ENCODE results near the gene ZNF618. TPM values are rescaled to one million over a fixed set of nuclear protein-coding genes. Genes with fewer than 3 reads are reported as not detected.

The ZNF618 gene
- total and polyA plus RNA-seq, 2 donors, result 3.0 to 7.8 TPM

DNA sequence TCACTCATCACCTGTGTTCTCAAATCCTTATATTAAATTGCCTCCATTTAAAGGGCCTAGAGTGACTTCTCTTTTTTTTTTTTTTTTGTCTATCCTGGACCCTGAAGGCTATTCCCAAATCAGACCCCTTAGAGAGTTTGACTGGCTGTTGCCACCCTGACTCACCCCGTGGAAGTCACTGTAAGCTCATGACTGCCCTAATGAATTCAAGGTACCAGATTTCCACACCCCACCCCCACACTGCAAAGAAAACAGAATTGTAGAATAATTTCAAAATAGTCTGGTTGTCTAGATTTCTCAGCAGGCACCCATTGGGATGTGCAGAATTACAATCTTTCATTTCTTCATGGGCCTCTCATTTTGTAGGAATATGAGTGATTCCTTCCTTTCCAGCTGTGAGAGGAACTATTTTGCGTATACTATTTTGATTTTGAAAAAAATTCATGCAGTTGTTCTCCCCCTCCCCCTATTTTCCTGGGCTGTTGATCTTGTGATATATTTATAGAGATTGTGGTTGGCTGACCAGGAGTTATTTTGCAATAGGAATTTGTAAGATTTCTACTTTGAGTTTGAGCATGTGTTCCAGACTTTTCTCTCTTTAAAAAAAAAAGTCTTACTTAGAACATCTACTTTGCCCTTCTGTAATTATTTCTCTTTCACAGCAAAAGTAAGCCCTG is 79.1 kb downstream of the ZNF618 start:
- H3K4me1 ChIP-seq (ENCODE audit: insufficient read depth), result no peaks in the 10 kb centered on the region
- no peak overlapping the region for H3K4me3 ChIP-seq (ENCODE audit: low read depth, low read length)
- no peak for DNase-seq (ENCODE audit: extremely low spot score)
- H3K36me3 ChIP-seq (ENCODE audit: insufficient read depth), result no peaks in the 10 kb centered on the region
- WGBS, result 61% methylated on average over 2 of the region's 2 CpGs
- no peak overlapping the region for H3K27ac ChIP-seq (ENCODE audit: low read depth)

DNA sequence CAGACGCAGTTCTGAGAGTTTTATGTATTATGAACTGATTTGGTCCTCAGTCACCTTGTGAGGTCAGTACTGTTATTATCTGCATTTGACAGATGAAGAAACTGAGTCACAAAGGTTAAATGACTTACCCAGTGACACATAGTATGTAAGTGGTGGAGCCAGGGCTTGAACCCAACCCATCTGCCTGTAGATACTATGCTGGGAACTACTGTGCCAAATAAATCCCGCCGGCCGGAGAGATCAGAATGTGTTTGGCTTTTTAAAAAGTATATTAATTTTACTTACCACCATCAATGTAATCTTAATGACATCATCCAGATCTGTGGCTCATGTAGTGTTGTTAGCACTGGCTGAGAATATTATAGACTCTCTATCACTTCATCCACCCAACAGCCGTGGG is 80.8 kb downstream of the ZNF618 start:
- Histone ChIP-seq H3K36me3 (ENCODE audit: insufficient read depth) (no peaks in the 10 kb centered on the region), H3K4me3 (ENCODE audit: low read depth, low read length) (no peak overlapping the region), H3K4me1 (ENCODE audit: insufficient read depth) (no peaks in the 10 kb centered on the region), H3K27ac (ENCODE audit: low read depth) (no peak overlapping the region)
- WGBS, result 74% methylated on average over 5 of the region's 5 CpGs
- no peak for DNase-seq (ENCODE audit: extremely low spot score)

DNA sequence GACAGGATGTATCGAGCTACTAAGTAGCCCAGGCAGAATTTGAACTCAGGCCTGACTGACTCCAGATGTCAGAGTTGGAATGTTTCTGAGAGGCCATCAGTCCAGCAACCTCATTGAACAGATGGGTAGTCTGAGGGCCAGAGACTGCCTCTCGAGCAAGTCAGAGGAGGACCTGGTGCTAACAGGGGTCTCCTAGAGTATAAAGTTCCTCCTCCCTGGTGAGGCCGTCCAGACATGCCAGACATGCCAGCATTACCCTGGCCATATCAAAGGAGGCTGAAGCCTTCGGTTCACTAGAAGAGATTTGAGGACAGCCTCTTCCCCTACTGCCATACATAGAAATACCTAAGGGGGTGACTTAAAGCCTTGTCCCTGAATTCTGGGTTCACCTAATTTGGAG is 81.2 kb downstream of the ZNF618 start:
- H3K36me3 ChIP-seq (ENCODE audit: insufficient read depth), result no peaks in the 10 kb centered on the region
- H3K4me1 ChIP-seq (ENCODE audit: insufficient read depth), result no peaks in the 10 kb centered on the region
- WGBS, result 56% methylated on average over 4 of the region's 4 CpGs
- no peak overlapping the region for H3K27ac ChIP-seq (ENCODE audit: low read depth)
- no peak for DNase-seq (ENCODE audit: extremely low spot score)
- H3K4me3 ChIP-seq (ENCODE audit: low read depth, low read length), result no peak overlapping the region

DNA sequence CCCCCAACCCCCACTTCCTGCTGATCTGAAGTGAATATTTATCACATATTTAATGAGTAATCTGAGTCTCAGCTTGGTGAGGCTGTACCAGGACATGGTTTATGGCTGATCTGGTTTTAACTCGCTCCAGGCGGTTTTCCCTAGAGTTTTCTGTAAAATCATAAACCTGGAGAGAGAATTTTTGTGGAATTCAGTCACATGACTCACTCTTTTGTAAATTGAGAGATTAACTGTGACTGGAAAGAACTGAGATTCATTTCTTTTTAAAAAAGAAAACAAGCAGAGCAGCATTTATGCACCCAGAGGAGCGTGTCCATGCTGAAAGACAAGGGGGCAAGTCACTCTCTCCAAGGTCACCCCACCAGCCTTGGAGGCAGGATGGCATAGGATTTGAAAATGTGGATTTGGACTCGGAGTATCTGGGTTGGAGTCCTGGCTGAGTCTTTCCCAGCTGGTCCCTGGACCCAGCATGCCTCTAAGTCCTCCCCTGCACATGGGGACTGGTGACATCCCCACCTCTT is 81.8 kb downstream of the ZNF618 start:
- 36% methylated on average over 4 of the region's 4 CpGs for WGBS
- Histone ChIP-seq H3K4me3 (ENCODE audit: low read depth, low read length) (no peak overlapping the region), H3K36me3 (ENCODE audit: insufficient read depth) (no peaks in the 10 kb centered on the region), H3K4me1 (ENCODE audit: insufficient read depth) (no peaks in the 10 kb centered on the region), H3K27ac (ENCODE audit: low read depth) (no peak overlapping the region)
- DNase-seq (ENCODE audit: extremely low spot score), result no peak

DNA sequence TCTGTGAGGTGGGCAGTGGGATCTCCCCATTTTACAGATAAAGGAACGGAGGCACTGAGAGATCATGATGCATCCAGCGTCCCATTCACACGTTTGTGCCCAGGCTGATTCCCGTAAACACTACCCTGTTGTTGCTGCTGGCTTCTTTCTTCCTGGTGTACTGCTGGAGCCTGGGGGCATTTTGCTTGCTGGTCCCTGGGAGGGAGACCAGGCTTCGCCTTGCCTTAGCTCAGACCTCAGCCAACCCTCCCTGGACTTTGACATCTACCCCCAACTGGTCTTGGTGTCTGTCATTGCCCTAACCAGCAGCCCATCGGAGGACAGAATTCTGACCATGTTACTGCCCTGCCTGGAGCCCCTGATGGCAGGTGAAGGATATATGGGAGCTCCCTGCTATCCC is 82.4 kb downstream of the ZNF618 start:
- Histone ChIP-seq H3K27ac (ENCODE audit: low read depth) (peak overlapping the region; percentile 0), H3K4me1 (ENCODE audit: insufficient read depth) (no peaks in the 10 kb centered on the region), H3K4me3 (ENCODE audit: low read depth, low read length) (no peak overlapping the region), H3K36me3 (ENCODE audit: insufficient read depth) (no peaks in the 10 kb centered on the region)
- WGBS, result 95% methylated on average over 6 of the region's 6 CpGs
- no peak for DNase-seq (ENCODE audit: extremely low spot score)

DNA sequence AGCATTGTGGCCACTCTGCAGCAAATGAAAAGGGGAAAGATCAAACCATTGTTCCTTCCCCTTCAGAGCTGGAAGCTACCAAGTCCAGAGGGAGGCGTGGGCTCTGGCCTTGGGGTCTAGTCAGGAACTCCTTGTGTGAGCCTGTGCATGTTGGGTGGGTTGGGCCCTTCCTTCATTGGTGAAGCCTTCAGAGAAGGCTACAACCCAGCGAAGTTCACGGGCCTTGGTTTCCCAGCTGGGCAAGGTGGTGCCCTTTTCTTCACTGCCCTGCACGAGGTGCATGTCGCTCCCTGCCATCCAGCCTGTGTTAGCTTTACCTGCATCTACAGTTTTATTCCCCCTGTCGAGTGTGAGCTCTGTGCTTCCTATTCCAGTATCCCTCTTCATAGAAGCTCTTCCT is 84.7 kb downstream of the ZNF618 start:
- H3K36me3 ChIP-seq (ENCODE audit: insufficient read depth), result no peaks in the 10 kb centered on the region
- H3K4me1 ChIP-seq (ENCODE audit: insufficient read depth), result no peaks in the 10 kb centered on the region
- no peak overlapping the region for H3K27ac ChIP-seq (ENCODE audit: low read depth)
- 98% methylated on average over 6 of the region's 6 CpGs for WGBS
- DNase-seq (ENCODE audit: extremely low spot score), result no peak
- no peak overlapping the region for H3K4me3 ChIP-seq (ENCODE audit: low read depth, low read length)

DNA sequence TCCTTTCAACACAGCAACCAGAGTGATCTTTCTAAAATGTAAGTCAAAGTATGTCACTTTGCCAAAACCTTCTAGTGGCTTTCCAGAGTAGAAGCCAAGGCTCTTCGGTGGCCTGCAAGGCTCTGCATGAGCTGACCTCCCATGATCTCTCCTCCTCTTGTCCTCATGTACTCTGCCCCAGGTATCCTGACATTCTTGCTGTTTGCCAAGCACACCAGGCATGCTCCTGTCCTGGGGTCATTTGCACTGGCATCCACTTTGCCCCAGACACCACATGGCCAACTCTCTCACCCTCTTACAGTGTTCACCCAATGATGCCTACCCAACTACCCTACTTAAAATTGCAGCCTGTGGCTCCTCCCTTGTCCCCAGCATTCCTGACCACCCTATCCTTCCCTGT is 86.3 kb downstream of the ZNF618 start:
- H3K4me1 ChIP-seq (ENCODE audit: insufficient read depth), result no peaks in the 10 kb centered on the region
- no peak overlapping the region for H3K4me3 ChIP-seq (ENCODE audit: low read depth, low read length)
- H3K27ac ChIP-seq (ENCODE audit: low read depth), result no peak overlapping the region
- DNase-seq (ENCODE audit: extremely low spot score), result no peak
- WGBS, result 88% methylated on average over 1 of the region's 1 CpG
- H3K36me3 ChIP-seq (ENCODE audit: insufficient read depth), result no peaks in the 10 kb centered on the region

DNA sequence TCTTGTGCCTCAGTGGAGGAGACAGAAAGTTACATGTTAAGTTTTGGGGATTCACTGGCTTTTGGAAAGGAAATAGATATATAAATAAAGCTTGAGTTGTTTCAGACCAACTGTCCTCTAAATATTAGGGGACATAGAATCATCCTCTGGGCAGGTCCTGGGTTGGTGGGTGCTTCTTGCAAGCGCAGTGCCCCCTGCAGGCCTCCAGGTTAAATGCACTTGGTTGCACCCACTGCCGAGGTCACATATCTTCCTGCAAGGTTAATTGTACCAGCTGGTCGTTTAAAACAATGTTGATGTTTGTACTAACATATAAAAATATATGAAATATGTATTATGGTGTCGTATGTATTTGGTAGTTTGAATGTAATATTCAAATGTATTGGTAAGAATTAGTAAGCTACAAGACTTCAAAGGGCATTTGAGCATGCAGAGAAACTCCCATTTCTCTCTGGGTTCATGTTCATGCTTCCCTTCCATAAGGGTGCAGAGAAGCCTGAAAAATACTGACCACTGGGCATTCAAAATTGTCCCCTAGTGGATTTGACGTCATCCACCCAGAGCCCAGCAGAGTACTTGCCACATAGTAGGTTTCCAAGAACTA is 87.0 kb downstream of the ZNF618 start:
- 61% methylated on average over 5 of the region's 5 CpGs for WGBS
- no peak overlapping the region for H3K27ac ChIP-seq (ENCODE audit: low read depth)
- no peak for DNase-seq (ENCODE audit: extremely low spot score)
- no peaks in the 10 kb centered on the region for H3K36me3 ChIP-seq (ENCODE audit: insufficient read depth)
- no peak overlapping the region for H3K4me3 ChIP-seq (ENCODE audit: low read depth, low read length)
- no peaks in the 10 kb centered on the region for H3K4me1 ChIP-seq (ENCODE audit: insufficient read depth)

DNA sequence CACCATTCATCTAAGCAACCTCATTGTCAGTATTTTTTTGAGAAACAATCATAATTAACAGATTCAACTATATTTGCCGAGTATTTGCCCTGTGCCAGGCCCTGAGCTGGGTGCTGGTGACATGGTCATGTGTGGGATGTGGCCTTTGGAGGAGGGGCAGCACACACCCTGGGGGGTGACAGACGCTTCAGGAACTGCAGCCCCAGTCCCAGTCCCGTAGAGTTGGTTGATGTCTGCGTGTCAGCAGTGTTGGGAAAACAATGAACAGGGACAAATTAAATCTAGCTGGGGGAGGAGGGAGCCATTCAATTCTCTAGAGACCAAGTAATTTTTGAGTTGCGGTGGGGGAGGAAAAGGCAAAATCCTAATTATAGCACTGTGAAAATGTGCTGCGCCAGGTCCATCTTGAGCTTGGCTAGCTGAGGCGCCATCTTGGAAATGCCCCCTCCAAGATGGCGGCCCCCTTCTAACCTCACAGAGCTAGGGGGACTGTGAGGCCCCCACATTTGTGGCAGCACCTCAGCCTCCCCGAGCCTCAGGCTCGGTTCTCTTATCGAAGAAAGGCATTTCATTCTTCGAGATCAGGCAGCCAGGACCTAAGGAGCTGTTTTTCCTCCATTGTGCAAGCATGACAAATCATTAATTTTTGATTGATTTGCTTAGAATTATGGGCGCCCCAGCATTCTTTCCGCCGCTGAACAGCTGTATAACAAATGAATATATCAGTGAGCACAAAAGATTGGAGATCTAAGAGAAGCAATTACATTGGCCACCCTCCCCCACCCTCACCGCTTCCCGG is 87.8 kb downstream of the ZNF618 start:
- Histone ChIP-seq H3K4me3 (ENCODE audit: low read depth, low read length) (no peak overlapping the region), H3K36me3 (ENCODE audit: insufficient read depth) (no peaks in the 10 kb centered on the region), H3K27ac (ENCODE audit: low read depth) (no peak overlapping the region), H3K4me1 (ENCODE audit: insufficient read depth) (no peaks in the 10 kb centered on the region)
- DNase-seq (ENCODE audit: extremely low spot score), result no peak
- 81% methylated on average over 17 of the region's 17 CpGs for WGBS

DNA sequence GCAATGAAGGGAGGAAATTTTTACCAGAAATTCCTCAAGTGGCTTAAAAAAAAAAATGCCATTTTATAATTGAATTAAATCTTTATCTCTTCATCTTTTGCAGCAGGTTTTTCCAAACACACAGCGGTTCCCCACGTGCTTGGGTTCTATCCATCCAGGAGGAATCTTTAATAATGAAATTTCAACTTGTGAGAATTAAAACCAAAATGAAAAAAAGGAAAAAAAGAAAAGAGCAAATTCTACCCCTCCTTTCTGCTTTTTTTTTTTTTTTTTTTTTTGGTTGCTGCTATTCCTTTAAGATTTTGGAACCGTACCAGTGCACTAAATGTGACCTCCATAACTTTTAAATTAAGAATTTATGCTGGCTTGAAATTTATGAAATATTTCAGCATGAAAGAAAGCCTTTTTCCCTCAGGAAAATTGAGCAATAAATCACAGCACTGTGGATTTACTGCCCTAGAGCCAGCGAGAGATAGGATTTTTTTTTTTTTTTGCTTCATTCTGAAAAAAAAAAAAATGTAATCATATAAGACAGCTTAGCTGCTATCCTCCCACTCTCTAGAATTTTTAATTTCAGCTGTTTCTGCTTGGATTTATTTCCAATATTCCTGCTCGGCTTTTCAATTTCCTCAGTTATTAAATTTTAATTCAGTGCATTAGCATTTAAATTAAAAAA is 88.5 kb downstream of the ZNF618 start:
- WGBS, result 58% methylated on average over 5 of the region's 5 CpGs

DNA sequence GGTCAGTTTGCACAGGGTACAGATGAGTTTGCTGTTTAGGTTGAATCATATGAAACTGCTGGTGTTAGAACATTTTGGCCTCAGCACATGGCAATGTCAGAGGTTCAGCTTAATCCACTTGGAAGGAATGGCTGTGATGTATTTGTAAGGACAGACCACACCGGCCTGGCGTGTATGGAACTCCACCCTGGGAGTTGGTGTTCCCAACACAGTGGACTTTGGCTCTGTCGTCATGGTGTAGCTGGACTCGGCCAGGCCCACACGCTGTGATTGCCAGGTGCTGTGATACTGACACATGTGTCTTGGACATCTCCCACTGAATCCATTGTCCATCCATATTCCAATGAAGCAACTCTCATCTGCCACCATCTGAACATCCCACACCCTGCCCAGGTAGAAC is 90.3 kb downstream of the ZNF618 start:
- WGBS, result 86% methylated on average over 5 of the region's 5 CpGs

More for the DNA sequence above, 88.5 kb downstream of the ZNF618 start:
- peak; percentile 62 for DNase-seq (ENCODE audit: extremely low spot score)
- no peak overlapping the region for H3K4me3 ChIP-seq (ENCODE audit: low read depth, low read length)
- H3K36me3 ChIP-seq (ENCODE audit: insufficient read depth), result no peaks in the 10 kb centered on the region
- H3K27ac ChIP-seq (ENCODE audit: low read depth), result no peak overlapping the region
- no peaks in the 10 kb centered on the region for H3K4me1 ChIP-seq (ENCODE audit: insufficient read depth)

DNA sequence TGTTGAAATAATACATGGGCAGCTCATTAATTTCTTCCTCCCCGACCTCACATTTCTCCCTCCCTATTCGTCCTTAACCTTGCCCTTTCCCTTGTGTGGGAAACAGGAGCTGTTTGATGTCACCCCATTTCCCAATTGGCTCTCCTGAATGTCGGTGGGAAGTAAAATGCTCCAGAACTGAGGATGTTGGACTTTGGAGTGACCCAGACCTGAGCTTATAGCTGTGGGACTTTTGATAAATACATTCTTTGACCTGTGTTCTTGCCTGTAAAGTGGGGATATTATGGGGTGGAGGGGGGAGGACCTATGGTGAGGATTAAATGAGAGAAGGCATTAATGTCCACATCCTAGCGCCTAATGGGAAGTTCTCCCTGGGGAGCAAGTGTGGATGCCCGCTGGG is 91.3 kb downstream of the ZNF618 start:
- 77% methylated on average over 5 of the region's 5 CpGs for whole genome bisulfite sequencing
- DNase-seq (ENCODE audit: extremely low spot score), result no peak

More for the DNA sequence above, 90.3 kb downstream of the ZNF618 start:
- no peaks in the 10 kb centered on the region for H3K4me1 ChIP-seq (ENCODE audit: insufficient read depth)
- no peak overlapping the region for H3K27ac ChIP-seq (ENCODE audit: low read depth)
- no peaks in the 10 kb centered on the region for H3K36me3 ChIP-seq (ENCODE audit: insufficient read depth)
- DNase-seq (ENCODE audit: extremely low spot score), result no peak
- H3K4me3 ChIP-seq (ENCODE audit: low read depth, low read length), result no peak overlapping the region

DNA sequence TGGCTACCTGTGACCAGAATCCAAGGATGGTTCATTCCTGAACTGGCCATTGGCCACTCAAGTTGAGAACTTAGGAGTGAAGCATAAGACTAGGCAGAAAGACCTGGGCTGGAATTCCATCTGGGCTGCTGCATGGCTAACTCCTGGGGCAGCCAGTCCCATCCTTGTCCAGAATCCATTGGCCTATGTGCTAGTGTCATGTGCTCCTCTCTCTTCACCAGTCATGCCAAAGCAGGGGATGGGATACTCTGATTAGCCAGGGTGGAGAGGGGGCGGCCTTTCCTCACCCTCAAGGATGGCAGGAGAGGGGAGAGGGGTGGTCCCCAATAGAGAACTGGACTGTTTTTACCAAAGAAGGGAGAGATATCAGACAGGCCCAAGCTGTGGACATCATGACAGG is 93.2 kb downstream of the ZNF618 start:
- no peak for DNase-seq (ENCODE audit: extremely low spot score)
- no peaks in the 10 kb centered on the region for H3K4me1 ChIP-seq (ENCODE audit: insufficient read depth)
- 100% methylated on average over 1 of the region's 1 CpG for WGBS
- no peaks in the 10 kb centered on the region for H3K36me3 ChIP-seq (ENCODE audit: insufficient read depth)
- H3K4me3 ChIP-seq (ENCODE audit: low read depth, low read length), result no peak overlapping the region
- no peak overlapping the region for H3K27ac ChIP-seq (ENCODE audit: low read depth)

More for the DNA sequence above, 91.3 kb downstream of the ZNF618 start:
- H3K27ac ChIP-seq (ENCODE audit: low read depth), result no peak overlapping the region
- no peak overlapping the region for H3K4me3 ChIP-seq (ENCODE audit: low read depth, low read length)
- H3K4me1 ChIP-seq (ENCODE audit: insufficient read depth), result no peaks in the 10 kb centered on the region
- H3K36me3 ChIP-seq (ENCODE audit: insufficient read depth), result no peaks in the 10 kb centered on the region
